ENCODE results near the gene LPAR3. TPM values are rescaled to one million over a fixed set of nuclear protein-coding genes. Genes with fewer than 3 reads are reported as not detected.
A peak's percentile ranks its signal among the peaks of the same experiment; 100 is the strongest.

LPAR3 gene
- total RNA-seq, 1 donor from 2014 or later, result 3.6 TPM

GRCh38 chr1:84861988-84862644 is 30.9 kb downstream of the LPAR3 start:
- Histone ChIP-seq H3K9me3 (no peaks in the 10 kb centered on the region), H3K4me3 (no peak overlapping the region), H3K36me3 (no peaks in the 10 kb centered on the region), H3K27ac (no peak overlapping the region), H3K27me3 (no peaks in the 10 kb centered on the region), H3K4me1 (no peaks in the 10 kb centered on the region)
- intact Hi-C loops (cut with DNase I), result no loop called here
- TF ChIP-seq CTCF (IDR thresholded peaks at IDR 0.05), result no peak
- ATAC-seq, result no peak
- DNase-seq, result no peak

GRCh38 chr1:84861516-84861915 is 31.5 kb downstream of the LPAR3 start:
- ATAC-seq, result peak; percentile 51
- H3K4me1 ChIP-seq, result no peaks in the 10 kb centered on the region
- no peak overlapping the region for H3K27ac ChIP-seq
- H3K27me3 ChIP-seq, result no peaks in the 10 kb centered on the region
- H3K36me3 ChIP-seq, result no peaks in the 10 kb centered on the region
- intact Hi-C loops (cut with DNase I), result no loop called here
- no peak for DNase-seq
- H3K4me3 ChIP-seq, result no peak overlapping the region
- no peaks in the 10 kb centered on the region for H3K9me3 ChIP-seq
- no peak for TF ChIP-seq CTCF (IDR thresholded peaks at IDR 0.05)

- no peaks in the 10 kb centered on the region for H3K9me3 ChIP-seq
- no peaks in the 10 kb centered on the region for H3K36me3 ChIP-seq
- intact Hi-C loops (cut with DNase I), result no loop called here
- no peaks in the 10 kb centered on the region for H3K4me1 ChIP-seq
- H3K27ac ChIP-seq, result no peak overlapping the region
- H3K27me3 ChIP-seq, result no peaks in the 10 kb centered on the region
- DNase-seq, result no peak
- no peak for TF ChIP-seq CTCF (IDR thresholded peaks at IDR 0.05)
- no peak for ATAC-seq
- no peak overlapping the region for H3K4me3 ChIP-seq
Measured at GRCh38 chr1:84859866-84860265, 33.1 kb downstream of the LPAR3 start.

- ATAC-seq (no peak), DNase-seq (no peak)
- H3K4me3 ChIP-seq, result no peak overlapping the region
- H3K27me3 ChIP-seq, result no peaks in the 10 kb centered on the region
- intact Hi-C loops (cut with DNase I), result no loop called here
- H3K27ac ChIP-seq, result no peak overlapping the region
- no peak for TF ChIP-seq CTCF (IDR thresholded peaks at IDR 0.05)
- H3K4me1 ChIP-seq, result no peaks in the 10 kb centered on the region
- H3K36me3 ChIP-seq, result no peaks in the 10 kb centered on the region
- H3K9me3 ChIP-seq, result no peaks in the 10 kb centered on the region
Measured at GRCh38 chr1:84857906-84858305, 35.1 kb downstream of the LPAR3 start.

GRCh38 chr1:84856726-84857270 is 36.2 kb downstream of the LPAR3 start:
- no peak for ATAC-seq
- intact Hi-C loops (cut with DNase I), result no loop called here
- Histone ChIP-seq H3K27me3 (no peaks in the 10 kb centered on the region), H3K4me1 (no peaks in the 10 kb centered on the region), H3K4me3 (no peak overlapping the region), H3K27ac (no peak overlapping the region), H3K9me3 (no peaks in the 10 kb centered on the region), H3K36me3 (no peaks in the 10 kb centered on the region)
- TF ChIP-seq CTCF (IDR thresholded peaks at IDR 0.05), result no peak
- no peak for DNase-seq
